Mesothelial cell of epicardium (in vitro differentiated cells): ENCODE results near the gene TMC3. TPM values are rescaled to one million over a fixed set of nuclear protein-coding genes. Genes with fewer than 3 reads are reported as not detected.

Source experiments
- DNase-seq, 2 experiments: peaks; one replicate each; pipeline ENCODE4 v3.0.0; 2021; ENCODE audit warnings: low spot score in 2 of 2; ENCODE audit not compliant: unreplicated experiment in 2 of 2
- H3K27ac Mint-ChIP-seq: 2 replicates; pipeline ENCODE4 v1.8.0; 2021; ENCODE audit warnings: mixed read lengths
- H3K27me3 Mint-ChIP-seq: 2 replicates; pipeline ENCODE4 v1.8.0; 2021; ENCODE audit warnings: low read depth, mixed read lengths
- H3K36me3 Mint-ChIP-seq: 2 replicates; pipeline ENCODE4 v1.8.0; 2021; ENCODE audit warnings: mixed read lengths
- H3K4me1 Mint-ChIP-seq: 2 replicates; pipeline ENCODE4 v1.8.0; 2021; ENCODE audit warnings: mixed read lengths
- H3K4me3 Mint-ChIP-seq: 2 replicates; pipeline ENCODE4 v1.8.0; 2021; ENCODE audit warnings: mild to moderate bottlenecking, moderate library complexity, mixed read lengths
- H3K9me3 Mint-ChIP-seq: 2 replicates; pipeline ENCODE4 v1.8.0; 2021; ENCODE audit warnings: mixed read lengths
- CTCF ChIP-seq: fragments of 200-600 bp; sonication (generic); IDR thresholded peaks from one replicate; pipeline ENCODE4 v1.5.0; 2021; ENCODE audit warnings: antibody characterized with exemption; ENCODE audit not compliant: unreplicated experiment
- total RNA-seq: library from RNA; stranded (reverse); gene quantifications from 3 replicates; pipeline ENCODE4 v1.2.1, GENCODE V29; 2021

TMC3 gene
- total RNA-seq, 1 donor from 2014 or later: 0.04 TPM

DNA sequence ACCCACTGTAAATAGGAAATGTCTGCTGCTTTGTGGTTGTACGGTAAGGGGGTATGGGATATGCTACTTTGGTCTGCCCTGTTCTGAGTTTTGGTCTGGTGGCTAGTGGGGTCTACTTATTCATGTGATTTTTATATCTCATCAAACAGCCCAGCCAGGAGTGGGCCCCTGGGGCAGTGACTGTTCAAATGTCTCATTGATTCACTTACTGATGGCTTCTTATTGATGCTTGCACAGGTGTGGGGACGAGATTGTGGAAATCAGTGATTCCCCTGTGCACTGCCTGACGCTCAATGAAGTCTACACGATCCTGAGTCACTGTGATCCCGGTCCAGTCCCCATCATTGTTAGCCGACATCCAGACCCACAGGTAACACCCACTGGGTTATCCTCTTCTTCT is 88.6 kb downstream of the TMC3 start:
- peaks cover 6% of the 10 kb centered on the region for H3K4me1 Mint-ChIP-seq
- no peaks in the 10 kb centered on the region for H3K9me3 Mint-ChIP-seq
- TF ChIP-seq CTCF: no peak
- H3K27me3 Mint-ChIP-seq: peaks cover 17% of the 10 kb centered on the region
- H3K27ac Mint-ChIP-seq: no peak overlapping the region
- no peak for DNase-seq
- no peak overlapping the region for H3K4me3 Mint-ChIP-seq
- no peaks in the 10 kb centered on the region for H3K36me3 Mint-ChIP-seq

- no peak for TF ChIP-seq CTCF
- Mint-ChIP-seq H3K4me3 (no peak overlapping the region), H3K27ac (no peak overlapping the region), H3K9me3 (no peaks in the 10 kb centered on the region), H3K27me3 (peaks cover 12% of the 10 kb centered on the region), H3K4me1 (peaks cover 6% of the 10 kb centered on the region), H3K36me3 (no peaks in the 10 kb centered on the region)
- no peak for DNase-seq
These were observed 89.6 kb downstream of the TMC3 start for GRCh38 chr15:81284256-81285031.

- H3K27me3 Mint-ChIP-seq: peaks cover 11% of the 10 kb centered on the region
- no peaks in the 10 kb centered on the region for H3K36me3 Mint-ChIP-seq
These were observed 91.1 kb downstream of the TMC3 start for GRCh38 chr15:81282911-81283310.

DNA sequence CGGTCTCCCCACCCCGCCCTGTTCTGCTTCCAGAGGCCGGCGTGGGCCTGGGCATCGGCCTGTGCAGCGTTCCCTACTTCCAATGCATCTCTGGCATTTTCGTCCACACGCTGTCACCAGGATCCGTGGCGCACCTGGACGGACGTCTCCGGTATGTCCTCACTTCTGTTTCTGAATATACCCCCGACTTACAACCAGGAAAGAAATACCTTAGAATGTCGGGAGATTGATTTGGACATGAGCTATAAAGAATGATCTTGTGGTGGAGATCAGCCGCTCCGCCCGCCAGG is 91.5 kb downstream of the TMC3 start:
- Mint-ChIP-seq H3K27ac (no peak overlapping the region), H3K4me3 (no peak overlapping the region), H3K27me3 (peaks cover 11% of the 10 kb centered on the region), H3K4me1 (peaks cover 6% of the 10 kb centered on the region), H3K36me3 (peaks cover 2% of the 10 kb centered on the region), H3K9me3 (peaks cover 5% of the 10 kb centered on the region)
- no peak for DNase-seq
- no peak for TF ChIP-seq CTCF

More at GRCh38 chr15:81282911-81283310, 91.1 kb downstream of the TMC3 start:
- DNase-seq: no peak
- Mint-ChIP-seq H3K27ac (no peak overlapping the region), H3K4me3 (no peak overlapping the region), H3K4me1 (peaks cover 6% of the 10 kb centered on the region), H3K9me3 (peaks cover 5% of the 10 kb centered on the region)
- no peak for TF ChIP-seq CTCF

- Mint-ChIP-seq H3K27me3 (peaks cover 9% of the 10 kb centered on the region), H3K9me3 (peaks cover 7% of the 10 kb centered on the region), H3K27ac (no peak overlapping the region), H3K4me1 (peaks cover 6% of the 10 kb centered on the region), H3K4me3 (no peak overlapping the region), H3K36me3 (peaks cover 4% of the 10 kb centered on the region)
- no peak for DNase-seq
- no peak for TF ChIP-seq CTCF
These were observed 92.0 kb downstream of the TMC3 start for GRCh38 chr15:81281766-81282605.
